Measurements from ENCODE around the gene RAP1A.

- TF ChIP-seq POLR2AphosphoS5 (IDR thresholded peaks at IDR 0.05) (no peak), CTCF (IDR thresholded peaks at IDR 0.05) (no peak)
Observed at GRCh38 chr1:111735321-111735720, 115.7 kb downstream of the RAP1A start.

Data from transverse colon (tissue), 4 donors.